ENCODE measurements around the gene SLC9A9.

- TF ChIP-seq, protein P1, sequence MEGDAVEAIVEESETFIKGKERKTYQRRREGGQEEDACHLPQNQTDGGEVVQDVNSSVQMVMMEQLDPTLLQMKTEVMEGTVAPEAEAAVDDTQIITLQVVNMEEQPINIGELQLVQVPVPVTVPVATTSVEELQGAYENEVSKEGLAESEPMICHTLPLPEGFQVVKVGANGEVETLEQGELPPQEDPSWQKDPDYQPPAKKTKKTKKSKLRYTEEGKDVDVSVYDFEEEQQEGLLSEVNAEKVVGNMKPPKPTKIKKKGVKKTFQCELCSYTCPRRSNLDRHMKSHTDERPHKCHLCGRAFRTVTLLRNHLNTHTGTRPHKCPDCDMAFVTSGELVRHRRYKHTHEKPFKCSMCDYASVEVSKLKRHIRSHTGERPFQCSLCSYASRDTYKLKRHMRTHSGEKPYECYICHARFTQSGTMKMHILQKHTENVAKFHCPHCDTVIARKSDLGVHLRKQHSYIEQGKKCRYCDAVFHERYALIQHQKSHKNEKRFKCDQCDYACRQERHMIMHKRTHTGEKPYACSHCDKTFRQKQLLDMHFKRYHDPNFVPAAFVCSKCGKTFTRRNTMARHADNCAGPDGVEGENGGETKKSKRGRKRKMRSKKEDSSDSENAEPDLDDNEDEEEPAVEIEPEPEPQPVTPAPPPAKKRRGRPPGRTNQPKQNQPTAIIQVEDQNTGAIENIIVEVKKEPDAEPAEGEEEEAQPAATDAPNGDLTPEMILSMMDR (IDR thresholded peaks at IDR 0.05), result no peak
- no peak for TF ChIP-seq EZH2 (IDR thresholded peaks at IDR 0.05)
- TF ChIP-seq EZH2phosphoT487 (IDR thresholded peaks at IDR 0.05), result no peak
Measured at GRCh38 chr3:143330296-143330868, 517.9 kb downstream of the SLC9A9 start.

Measured in neural progenitor cell (in vitro differentiated cells).